HL-60/S4 treated with retinoic acid at 250 ng/mL for 4 days and 3 days (cell line): ENCODE measurements around the gene AP2A2.

Experiments
- in situ Hi-C: fragments of 300-500 bp; cut with MboI; formaldehyde crosslinking; loops from 2 replicates; pipeline ENCODE4 v1.7.0; 2022; ENCODE audit warnings: low sequenced_read_pairs

Gene AP2A2

DNA sequence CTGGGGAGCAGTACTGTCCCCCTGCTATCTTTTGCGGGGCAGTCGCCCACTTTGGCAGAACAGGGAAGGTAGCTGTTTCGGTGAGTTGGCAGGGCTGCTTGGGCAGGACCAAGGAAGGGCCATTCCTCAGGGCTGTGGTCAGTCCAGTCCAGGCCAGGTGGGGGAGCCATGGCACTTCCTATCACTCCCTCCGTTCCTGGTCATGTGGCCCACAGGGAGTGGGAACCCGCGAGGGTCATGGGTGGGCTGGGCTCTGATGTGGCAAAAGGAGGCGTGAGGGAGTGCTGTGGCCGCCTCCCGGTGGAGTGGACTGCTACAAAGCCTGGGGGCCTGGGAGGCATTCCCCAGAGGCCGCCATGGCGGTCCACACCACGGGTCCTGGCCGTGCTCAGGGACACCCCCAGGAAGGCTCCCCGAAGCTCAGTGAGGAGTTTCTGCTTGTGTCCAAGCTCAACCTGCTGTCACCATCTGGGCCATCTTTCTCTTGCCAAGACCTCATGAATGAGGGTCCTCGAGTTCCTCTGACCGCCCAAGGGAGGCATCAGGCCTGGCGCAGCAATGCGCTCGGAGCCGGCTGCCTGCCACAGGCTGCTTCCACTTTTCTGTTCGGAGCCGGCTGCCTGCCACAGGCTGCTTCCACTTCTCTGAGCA lies 27.0 kb upstream of the AP2A2 start:
- in situ Hi-C loops, result no loop called here

DNA sequence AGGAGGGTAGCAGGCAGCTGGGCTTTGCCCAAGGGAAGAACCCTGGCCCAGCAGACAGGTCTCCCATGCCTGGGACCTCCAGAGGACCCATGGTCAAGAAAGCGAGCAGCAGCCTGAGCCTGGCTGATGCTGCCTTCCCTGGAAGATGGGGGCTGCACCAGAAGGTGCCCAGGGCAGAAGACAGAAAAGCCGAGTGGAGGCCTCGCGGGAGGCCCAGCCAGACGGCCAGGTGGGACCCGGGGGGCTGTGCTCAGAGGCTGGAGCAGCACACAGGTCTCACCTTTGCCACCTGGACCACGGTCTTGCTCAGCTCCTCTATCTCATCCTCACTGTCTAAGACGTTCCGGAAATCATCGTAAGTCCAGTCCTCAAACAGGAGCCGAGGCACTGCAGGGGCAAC lies 25.9 kb upstream of the AP2A2 start:
- in situ Hi-C loops, result no loop called here

DNA sequence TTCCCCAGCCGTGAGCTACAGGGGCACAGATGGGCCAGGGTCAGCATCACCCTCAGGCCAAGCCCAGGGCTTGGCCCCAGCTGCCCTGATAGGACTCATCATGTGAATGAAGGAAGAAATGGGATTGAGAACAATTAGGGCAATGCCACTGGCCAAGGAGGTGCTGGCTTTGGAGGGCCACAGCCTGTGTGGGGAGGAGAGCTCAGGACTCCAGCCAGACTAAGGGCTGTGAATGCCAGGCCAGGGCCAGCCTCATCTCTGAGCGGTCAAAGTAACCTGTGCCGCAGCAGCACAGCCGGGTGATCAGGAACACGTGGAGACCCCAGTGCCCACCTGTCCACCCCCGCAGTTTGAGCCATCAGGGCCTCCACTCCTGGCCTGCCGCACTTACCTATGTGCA lies 25.1 kb upstream of the AP2A2 start:
- in situ Hi-C loops, result no loop called here

GRCh38 chr11:901452-902061 lies 24.1 kb upstream of the AP2A2 start:
- in situ Hi-C loops, result no loop called here

DNA sequence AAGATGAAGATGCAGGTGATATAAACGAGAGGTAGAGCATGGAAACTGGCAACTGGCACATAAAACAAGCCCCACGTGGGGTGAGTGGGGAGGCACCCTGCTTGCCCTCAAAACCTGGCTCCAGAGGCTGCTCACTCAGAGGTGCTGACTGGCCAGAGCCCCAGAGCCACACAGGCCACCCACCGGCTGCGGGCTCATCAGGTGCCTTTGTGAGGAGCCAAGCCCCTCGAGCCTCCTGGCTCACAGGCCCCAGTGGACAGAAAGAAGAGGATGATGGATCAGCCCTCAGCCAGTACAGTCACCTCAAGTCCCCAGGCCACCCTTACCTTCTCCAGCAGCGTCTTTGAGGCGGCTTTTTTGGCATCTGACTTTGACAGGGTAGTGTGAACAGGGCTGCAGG lies 21.3 kb upstream of the AP2A2 start:
- in situ Hi-C loops, result no loop called here

DNA sequence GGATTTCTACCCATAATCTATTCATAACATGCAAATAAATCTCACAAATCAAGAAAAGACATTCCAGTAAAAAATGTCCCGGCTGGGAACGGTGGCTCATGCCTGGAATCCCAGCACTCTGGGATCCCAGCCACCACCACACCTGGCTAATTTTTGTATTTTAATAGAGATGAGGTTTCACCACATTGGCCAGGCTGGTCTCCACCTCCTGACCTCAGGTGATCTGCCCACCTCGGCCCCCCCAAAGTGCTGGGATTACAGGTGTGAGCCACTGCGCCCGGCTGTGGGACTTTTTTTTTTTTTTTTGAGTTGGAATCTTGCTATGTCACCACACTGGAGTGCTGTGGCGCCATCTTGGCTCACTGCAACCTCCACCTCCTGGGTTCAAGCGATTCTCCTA lies 19.7 kb upstream of the AP2A2 start:
- in situ Hi-C loops, result no loop called here

DNA sequence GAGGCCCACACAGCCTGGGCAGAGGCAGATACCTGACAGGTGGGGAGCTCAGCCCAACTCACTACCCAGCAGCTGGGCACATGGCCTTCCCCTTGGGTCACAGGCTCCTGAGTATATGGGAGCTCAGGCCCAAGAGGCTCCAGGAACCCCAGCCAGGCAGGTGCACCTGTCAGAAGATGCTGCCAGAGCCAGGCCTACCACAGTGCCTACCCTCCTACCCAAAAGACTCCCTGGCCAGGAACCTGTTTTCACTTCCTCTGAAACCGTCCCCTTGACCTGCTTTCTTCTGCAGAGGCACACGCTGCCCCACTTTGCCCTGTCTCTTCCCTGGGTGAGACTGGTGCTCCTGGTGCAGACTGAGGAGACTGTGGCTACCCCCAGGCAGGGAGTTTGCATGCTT lies 18.0 kb upstream of the AP2A2 start:
- in situ Hi-C loops, result no loop called here

- in situ Hi-C loops, result no loop called here
Observed at GRCh38 chr11:908273-908672, 17.4 kb upstream of the AP2A2 start.

GRCh38 chr11:909406-909805 lies 16.3 kb upstream of the AP2A2 start:
- in situ Hi-C loops, result no loop called here

DNA sequence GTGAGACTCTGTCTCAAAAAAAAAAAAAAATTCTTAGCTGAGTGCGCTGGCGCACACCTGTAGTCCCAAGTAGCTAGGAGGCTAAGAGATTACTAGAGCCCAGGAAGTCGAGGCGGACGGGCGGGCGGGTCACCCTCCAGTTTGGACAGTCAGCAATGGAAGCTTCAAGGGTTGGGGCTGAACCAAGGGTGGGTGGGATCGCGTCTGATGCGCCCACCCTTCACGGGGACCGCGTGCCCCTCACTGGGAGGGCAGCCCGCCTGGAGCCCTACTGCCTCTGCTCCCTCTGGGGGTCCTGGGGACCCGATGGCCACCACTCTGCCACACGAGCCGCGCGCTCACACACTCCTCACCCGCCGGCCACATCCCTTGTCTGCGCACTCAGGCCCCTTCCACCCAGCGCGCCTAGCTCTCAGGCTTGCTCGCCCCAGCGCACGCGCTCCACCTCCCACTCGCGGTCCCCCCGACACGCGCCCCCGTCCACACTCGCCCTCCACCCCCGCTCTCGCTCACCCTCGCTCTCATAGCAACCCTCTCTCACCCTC lies 15.6 kb upstream of the AP2A2 start:
- in situ Hi-C loops, result no loop called here

DNA sequence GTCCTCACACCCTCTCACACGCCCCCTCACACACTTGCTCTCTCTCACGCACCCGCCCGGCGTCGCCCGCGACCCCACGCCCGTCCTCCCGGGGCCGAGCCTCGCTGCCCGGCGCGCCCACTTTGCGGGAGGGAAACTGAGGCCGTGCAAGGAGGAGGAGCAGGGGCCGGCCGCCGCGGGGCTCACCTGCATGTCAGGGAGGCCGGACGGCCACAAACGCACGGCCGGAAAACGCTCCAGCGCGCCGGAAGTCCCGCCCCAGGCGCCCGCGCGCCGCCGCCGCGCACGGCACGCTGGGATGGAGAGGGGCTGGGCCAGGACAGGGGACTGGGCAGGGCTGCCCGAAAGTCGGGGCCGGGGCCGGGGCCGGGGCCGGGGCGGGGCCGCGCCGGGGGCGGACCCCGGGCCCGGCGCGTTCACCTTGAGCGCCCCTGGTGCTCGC lies 15.1 kb upstream of the AP2A2 start, which contains the start of gene CHID1:
CHID1 (minus strand) TSS at position 222 of the 442 bp plus-strand sequence. CDS start 5,994 bp downstream, outside the sequence.
- in situ Hi-C loops, result no loop called here

GRCh38 chr11:911031-911889 lies 14.4 kb upstream of the AP2A2 start:
- in situ Hi-C loops, result no loop called here

- in situ Hi-C loops, result no loop called here
Observed at GRCh38 chr11:911890-912219, 13.8 kb upstream of the AP2A2 start.

DNA sequence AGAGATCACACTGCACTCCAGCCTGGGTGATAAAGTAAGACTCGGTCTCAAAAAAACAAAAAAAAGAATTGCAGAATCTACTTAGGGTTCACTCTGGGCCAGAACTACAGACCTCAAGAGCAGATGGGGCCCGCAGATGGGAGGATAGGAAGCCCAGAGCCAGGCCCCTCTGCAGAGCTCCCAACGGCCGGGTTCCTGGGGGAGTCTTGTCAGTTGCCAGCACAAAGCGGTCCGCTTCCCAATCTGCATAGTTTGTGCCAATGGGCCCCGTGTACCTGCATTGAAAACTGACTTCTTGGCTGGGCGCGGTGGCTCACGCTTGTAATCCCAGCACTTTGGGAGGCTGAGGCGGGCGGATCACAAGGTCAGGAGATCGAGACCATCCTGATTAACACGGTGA lies 13.4 kb upstream of the AP2A2 start:
- in situ Hi-C loops, result no loop called here

GRCh38 chr11:913043-913442 lies 12.6 kb upstream of the AP2A2 start:
- in situ Hi-C loops, result no loop called here

- in situ Hi-C loops, result no loop called here
Observed at GRCh38 chr11:914204-914603, 11.5 kb upstream of the AP2A2 start.

DNA sequence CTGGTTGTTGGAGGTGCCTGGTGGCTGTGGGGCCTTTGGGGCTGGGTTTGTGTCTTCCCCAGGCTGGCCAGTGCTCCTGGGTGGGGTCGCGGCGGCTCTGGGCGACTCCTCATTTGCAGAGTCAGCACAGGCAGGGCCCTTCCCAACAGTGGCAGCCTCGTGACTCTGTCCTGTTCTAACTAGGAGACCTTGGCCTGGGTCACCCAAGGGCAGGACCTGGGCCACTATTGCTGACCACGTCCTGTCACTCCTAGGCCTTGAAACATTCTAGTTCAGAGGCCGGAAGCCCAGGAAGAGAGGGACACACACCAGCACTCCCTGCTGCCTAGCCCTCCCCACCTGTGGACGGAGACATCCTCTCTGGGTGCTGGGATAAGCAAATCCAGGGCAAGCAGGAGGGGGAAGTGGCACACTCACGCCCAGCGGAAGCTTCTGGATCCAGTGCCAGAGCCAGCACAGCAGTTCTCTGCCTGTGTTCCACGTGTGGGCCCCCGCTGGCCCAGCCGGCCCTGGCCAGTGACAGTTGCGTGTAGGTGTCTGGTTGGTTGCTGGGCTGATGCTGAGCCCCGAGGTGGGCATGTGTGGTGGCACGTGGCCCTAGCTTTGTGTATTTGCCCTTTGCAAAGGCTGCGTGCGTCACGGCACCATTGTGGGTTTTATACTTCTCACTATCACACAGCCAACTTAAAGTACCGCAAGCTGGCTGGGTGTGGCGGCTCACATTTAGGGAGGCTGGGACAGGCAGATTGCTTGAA lies 10.7 kb upstream of the AP2A2 start:
- in situ Hi-C loops, result no loop called here

DNA sequence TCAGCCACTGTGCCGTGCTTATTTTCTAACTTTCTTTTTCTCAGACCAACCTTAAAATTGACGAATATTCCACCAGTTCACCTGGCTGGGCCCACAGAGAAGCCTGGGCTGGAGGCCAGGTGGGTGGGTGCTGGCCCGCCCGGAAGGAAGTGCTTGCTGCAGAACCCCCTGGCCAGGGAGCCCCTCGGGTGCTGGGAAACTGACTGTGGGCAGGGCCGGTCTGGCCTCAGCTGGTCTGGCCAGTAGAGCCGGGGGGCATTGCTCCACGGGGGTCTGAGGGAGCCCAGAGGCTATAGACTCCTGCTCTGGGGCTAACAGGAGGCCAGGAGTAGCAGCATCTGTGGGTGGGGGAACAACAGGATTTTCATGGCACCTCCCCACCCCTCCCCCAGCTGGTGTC lies 8.2 kb upstream of the AP2A2 start:
- in situ Hi-C loops, result no loop called here

DNA sequence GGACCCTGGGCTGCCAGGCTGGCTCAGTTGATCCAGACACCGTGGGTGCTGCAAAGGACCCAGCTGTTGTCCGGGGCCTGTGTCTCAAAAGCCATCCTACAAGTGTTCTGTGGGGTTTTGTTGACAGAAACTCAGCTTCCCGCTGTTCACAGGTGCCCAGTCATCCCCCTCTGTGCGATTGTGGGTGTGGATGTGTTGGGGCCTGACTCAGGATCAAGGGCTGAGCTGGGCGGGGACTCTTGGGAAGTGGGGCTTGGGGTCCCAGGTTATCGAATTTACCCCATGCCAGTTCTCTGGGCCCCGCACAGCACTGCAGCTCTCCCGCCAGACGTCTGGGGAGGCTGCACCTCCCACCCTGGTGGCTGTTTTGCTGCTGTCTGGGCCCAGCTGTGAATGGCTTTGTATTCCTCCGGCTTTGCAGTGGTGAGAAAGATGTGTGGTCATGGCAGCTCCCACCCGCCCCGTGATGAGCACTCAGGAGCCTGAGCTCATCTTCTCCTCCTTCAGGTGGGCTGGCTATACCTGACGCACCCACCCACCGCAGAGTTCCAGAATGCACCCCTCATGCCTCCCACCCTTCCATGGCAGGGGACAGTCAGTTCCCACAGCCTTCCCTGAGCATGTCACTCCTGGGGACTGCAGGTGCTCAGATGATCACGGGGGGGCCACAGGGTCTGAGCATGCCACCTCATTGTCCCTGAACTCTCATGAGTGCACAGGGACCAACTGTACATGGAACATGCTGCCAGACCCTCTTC lies 3.6 kb upstream of the AP2A2 start:
- in situ Hi-C loops, result no loop called here

DNA sequence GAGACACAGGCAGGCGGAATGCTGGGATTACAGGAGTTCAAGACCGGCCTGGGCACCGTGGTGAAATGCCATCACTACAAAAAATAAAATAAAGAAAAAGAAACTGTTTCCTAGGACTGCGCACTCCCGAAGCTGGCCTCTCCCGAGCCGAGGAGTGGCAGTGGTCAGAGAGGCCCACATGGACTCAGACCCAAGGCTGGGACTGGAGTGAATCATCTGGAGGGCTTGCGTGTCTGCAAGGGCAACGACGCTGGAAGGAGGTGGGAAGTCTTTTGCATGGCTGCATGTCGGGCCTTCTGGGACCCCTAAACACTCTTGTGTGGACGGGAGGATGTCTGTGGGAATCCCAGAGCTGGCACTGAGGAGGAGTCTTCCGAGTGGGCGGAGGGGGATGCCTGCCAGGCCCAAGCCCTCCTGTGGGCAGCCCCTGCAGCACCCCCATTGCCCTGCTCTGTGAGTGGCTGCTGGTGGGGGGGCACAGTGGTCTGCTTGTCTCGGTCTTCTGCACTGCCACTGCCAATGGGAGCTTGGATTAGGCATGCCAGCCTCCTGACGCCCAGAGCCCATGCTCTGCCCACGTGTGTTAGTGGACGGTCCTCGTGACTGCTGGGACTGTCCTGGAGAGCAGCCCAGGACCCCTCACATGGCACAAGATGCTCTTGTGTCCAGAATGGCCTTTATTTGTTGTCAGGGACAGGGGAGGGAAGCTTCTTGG lies 1.8 kb upstream of the AP2A2 start:
- in situ Hi-C loops, result no loop called here
